Measurements from ENCODE around the gene TOMM70.

DNA sequence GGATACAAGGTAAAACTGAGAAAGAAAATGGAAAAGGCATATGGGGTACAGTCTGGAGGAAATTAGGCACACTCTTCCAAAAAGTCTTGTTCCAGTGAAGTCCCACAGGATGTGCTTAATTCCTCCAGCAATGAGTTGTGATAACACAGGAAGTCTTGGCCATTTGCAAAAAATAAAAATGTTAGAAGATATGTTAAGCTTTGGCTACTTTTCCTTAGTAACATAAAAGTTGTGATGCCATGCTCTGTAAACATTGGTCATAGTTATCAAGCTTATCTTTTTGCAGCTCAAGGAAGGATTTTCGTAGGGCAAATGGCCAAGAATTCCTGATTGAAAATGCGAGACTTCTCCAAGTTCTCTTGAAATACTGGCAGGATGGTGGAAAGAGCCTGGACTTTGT, 26.8 kb upstream of the TOMM70 start:
- TF ChIP-seq CTCF (conservative IDR thresholded peaks at IDR 0.05; ENCODE audit: low read length) = no peak
- no peak for TF ChIP-seq EZH2phosphoT487 (IDR thresholded peaks at IDR 0.05; ENCODE audit: borderline replicate concordance, low read depth, low read length)

Measured in OCI-LY7 (cell line).